Smooth muscle cell (in vitro differentiated cells): ENCODE results near the gene SPTB. TPM values are rescaled to one million over a fixed set of nuclear protein-coding genes. Genes with fewer than 3 reads are reported as not detected.

Experiments used
- DNase-seq: peaks from one replicate; lab custom pipeline; 2025; ENCODE audit not compliant: unreplicated experiment; lab: John Stamatoyannopoulos, UW
- H2AFZ ChIP-seq: fragments of 200-600 bp; sonication (generic); 2 replicates; pipeline ENCODE4 v1.6.0; 2016; ENCODE audit warnings: antibody characterized with exemption, low read depth, mild to moderate bottlenecking
- H3F3A ChIP-seq: fragments of 200-600 bp; sonication (generic); 2 replicates; pipeline ENCODE4 v1.6.0; 2017; ENCODE audit warnings: antibody characterized with exemption, low read depth
- H3K27ac ChIP-seq: fragments of 200-600 bp; sonication (generic); 2 replicates; pipeline ENCODE4 v1.5.1; 2016; ENCODE audit warnings: low read depth, mild to moderate bottlenecking
- H3K27me3 ChIP-seq: fragments of 200-600 bp; sonication (generic); 2 replicates; pipeline ENCODE4 v1.6.1; 2016; ENCODE audit warnings: low read depth, mild to moderate bottlenecking
- H3K36me3 ChIP-seq: fragments of 200-600 bp; sonication (generic); 2 replicates; pipeline ENCODE4 v1.5.1; 2016; ENCODE audit warnings: low read depth
- H3K4me1 ChIP-seq: fragments of 200-600 bp; sonication (generic); 2 replicates; pipeline ENCODE4 v1.5.1; 2016; ENCODE audit warnings: low read depth
- H3K4me2 ChIP-seq: fragments of 200-600 bp; sonication (generic); 2 replicates; pipeline ENCODE4 v1.6.0; 2016; ENCODE audit warnings: mild to moderate bottlenecking
- H3K4me3 ChIP-seq: fragments of 200-600 bp; sonication (generic); 2 replicates; pipeline ENCODE4 v1.5.1; 2016; ENCODE audit warnings: mild to moderate bottlenecking
- H3K79me2 ChIP-seq: fragments of 200-600 bp; sonication (generic); 2 replicates; pipeline ENCODE4 v1.6.0; 2016; ENCODE audit warnings: low read depth, mild to moderate bottlenecking
- H3K9ac ChIP-seq: fragments of 200-600 bp; sonication (generic); 2 replicates; pipeline ENCODE4 v1.6.0; 2016; ENCODE audit warnings: low read depth
- H3K9me3 ChIP-seq: fragments of 200-600 bp; sonication (generic); replicated peaks from 2 replicates; pipeline ENCODE4 v1.5.1; 2016; ENCODE audit warnings: low read depth
- H4K20me1 ChIP-seq: fragments of 200-600 bp; sonication (generic); 2 replicates; pipeline ENCODE4 v1.6.0; 2016; ENCODE audit warnings: low read depth
- CTCF ChIP-seq: fragments of 200-600 bp; sonication (generic); IDR thresholded peaks from 2 replicates; pipeline ENCODE4 v1.5.1; 2017; ENCODE audit warnings: borderline replicate concordance, mild to moderate bottlenecking, antibody characterized with exemption; ENCODE audit not compliant: insufficient read depth, poor library complexity, severe bottlenecking
- WGBS: methylation state at CpG from one replicate; pipeline ENCODE4 v1.1.7; 2016; ENCODE audit warnings: low lambda C conversion rate; 5-methylcytosine and 5-hydroxymethylcytosine counted together
- polyA plus RNA-seq: library from polyadenylated mRNA; unstranded; fragments of >200 nt; fragmentation: Nextera tagmentation; extraction: Ambion mirVana; gene quantifications from 2 replicates; pipeline ENCODE4 v1.2.1, GENCODE V29; 2016
- total RNA-seq: library from RNA; depleted of rRNA; stranded (reverse); fragments of >200 nt; gene quantifications from 2 replicates; pipeline ENCODE4 v1.2.3, GENCODE V29; 2014

SPTB gene
- total and polyA plus RNA-seq, 2 experiments from 2014 or later = 0.25 to 3.3 TPM

- TF ChIP-seq CTCF = no peak
Observed at GRCh38 chr14:64865109-64865508, 14.6 kb downstream of the SPTB start.

GRCh38 chr14:64864258-64864657 is 15.4 kb downstream of the SPTB start:
- H3F3A ChIP-seq = no peaks in the 10 kb centered on the region
- peaks cover 7% of the 10 kb centered on the region for H3K27me3 ChIP-seq
- peaks cover 8% of the 10 kb centered on the region for H3K4me1 ChIP-seq
- no peaks in the 10 kb centered on the region for H3K79me2 ChIP-seq
- no peak overlapping the region for H3K4me2 ChIP-seq
- no peak for TF ChIP-seq CTCF
- no peak overlapping the region for H2AFZ ChIP-seq
- 84% methylated on average over 1 of the region's 1 CpG for WGBS
- H4K20me1 ChIP-seq = no peaks in the 10 kb centered on the region
- no peak overlapping the region for H3K27ac ChIP-seq
- no peak overlapping the region for H3K9ac ChIP-seq
- no peak for DNase-seq
- no peak overlapping the region for H3K4me3 ChIP-seq
- no peaks in the 10 kb centered on the region for H3K9me3 ChIP-seq
- H3K36me3 ChIP-seq = no peaks in the 10 kb centered on the region

More at GRCh38 chr14:64865109-64865508, 14.6 kb downstream of the SPTB start:
- Histone ChIP-seq H3K36me3 (no peaks in the 10 kb centered on the region), H2AFZ (no peak overlapping the region), H3K9ac (no peak overlapping the region), H3K4me2 (no peak overlapping the region), H3F3A (no peaks in the 10 kb centered on the region), H3K9me3 (no peaks in the 10 kb centered on the region), H3K27me3 (peaks cover 1% of the 10 kb centered on the region), H3K4me1 (peaks cover 8% of the 10 kb centered on the region), H3K27ac (no peak overlapping the region), H4K20me1 (no peaks in the 10 kb centered on the region), H3K79me2 (no peaks in the 10 kb centered on the region), H3K4me3 (no peak overlapping the region)
- WGBS = 77% methylated on average over 6 of the region's 6 CpGs
- DNase-seq = no peak

GRCh38 chr14:64861916-64862315 is 17.8 kb downstream of the SPTB start:
- no peaks in the 10 kb centered on the region for H3K36me3 ChIP-seq
- TF ChIP-seq CTCF = no peak
- no peaks in the 10 kb centered on the region for H4K20me1 ChIP-seq
- DNase-seq = no peak
- no peaks in the 10 kb centered on the region for H3K9me3 ChIP-seq
- no peak overlapping the region for H3K4me2 ChIP-seq
- H3K4me3 ChIP-seq = no peak overlapping the region
- H3K27ac ChIP-seq = no peak overlapping the region
- H2AFZ ChIP-seq = no peak overlapping the region
- 50% methylated on average over 3 of the region's 3 CpGs for WGBS
- H3K79me2 ChIP-seq = no peaks in the 10 kb centered on the region
- H3K27me3 ChIP-seq = peaks cover 10% of the 10 kb centered on the region
- H3K9ac ChIP-seq = no peak overlapping the region
- H3F3A ChIP-seq = no peaks in the 10 kb centered on the region
- peaks cover 8% of the 10 kb centered on the region for H3K4me1 ChIP-seq

- H3K9ac ChIP-seq = no peak overlapping the region
- no peak for DNase-seq
- no peaks in the 10 kb centered on the region for H4K20me1 ChIP-seq
- no peaks in the 10 kb centered on the region for H3K36me3 ChIP-seq
- no peak overlapping the region for H3K27ac ChIP-seq
- no peaks in the 10 kb centered on the region for H3K9me3 ChIP-seq
- H3F3A ChIP-seq = no peaks in the 10 kb centered on the region
- peaks cover 10% of the 10 kb centered on the region for H3K27me3 ChIP-seq
- 59% methylated on average over 2 of the region's 2 CpGs for WGBS
- H3K4me3 ChIP-seq = no peak overlapping the region
- no peak overlapping the region for H2AFZ ChIP-seq
- H3K79me2 ChIP-seq = no peaks in the 10 kb centered on the region
- peaks cover 8% of the 10 kb centered on the region for H3K4me1 ChIP-seq
- H3K4me2 ChIP-seq = no peak overlapping the region
- TF ChIP-seq CTCF = no peak
Observed at GRCh38 chr14:64860039-64860438, 19.7 kb downstream of the SPTB start.
